WTC11 (cell line): ENCODE results near the gene SNTA1.

Experiments
- CREB1 ChIP-seq: sonication (generic); formaldehyde crosslinking; IDR thresholded peaks from 2 replicates; pipeline ENCODE4 v1.8.0; 2023; ENCODE audit warnings: mild to moderate bottlenecking, missing genetic modification reagents
- CTCF ChIP-seq: fragments of 200-600 bp; IDR thresholded peaks from 2 replicates; pipeline ENCODE4 v1.8.0; 2022; ENCODE audit warnings: antibody characterized with exemption
- TF ChIP-seq, protein P1 (sequence below): sonication (generic); formaldehyde crosslinking; IDR thresholded peaks from 2 replicates; pipeline ENCODE4 v1.8.0; 2022; ENCODE audit warnings: mild to moderate bottlenecking, missing genetic modification reagents

- no peak for TF ChIP-seq CTCF
- TF ChIP-seq, protein P1, sequence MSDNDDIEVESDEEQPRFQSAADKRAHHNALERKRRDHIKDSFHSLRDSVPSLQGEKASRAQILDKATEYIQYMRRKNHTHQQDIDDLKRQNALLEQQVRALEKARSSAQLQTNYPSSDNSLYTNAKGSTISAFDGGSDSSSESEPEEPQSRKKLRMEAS = no peak
- TF ChIP-seq CREB1 (CRISPR knock-in tag) = no peak
Observed at GRCh38 chr20:33438481-33438880, 5.1 kb downstream of the SNTA1 start.
